ENCODE results near the gene AFAP1L1. TPM values are rescaled to one million over a fixed set of nuclear protein-coding genes. Genes with fewer than 3 reads are reported as not detected.
A peak's percentile ranks its signal among the peaks of the same experiment; 100 is the strongest.

Gene AFAP1L1
- total and polyA plus RNA-seq, 2 experiments from 2014 or later, result 1.2 to 2.3 TPM

- no peak overlapping the region for H3K4me2 ChIP-seq
These were observed 94.6 kb downstream of the AFAP1L1 start for GRCh38 chr5:149366169-149366729.

GRCh38 chr5:149367249-149367971, 95.8 kb downstream of the AFAP1L1 start:
- Histone ChIP-seq H2AFZ (no peak overlapping the region), H4K20me1 (ENCODE audit: insufficient read depth, poor library complexity, severe bottlenecking) (no peaks in the 10 kb centered on the region), H3K4me3 (no peak overlapping the region), H3K79me2 (no peaks in the 10 kb centered on the region), H3K36me3 (replicated peaks; ENCODE audit: insufficient read depth, low read depth) (no peaks in the 10 kb centered on the region), H3K4me2 (no peak overlapping the region), H3K27ac (no peak overlapping the region), H3K9me3 (ENCODE audit: low read depth) (no peaks in the 10 kb centered on the region), H3K4me1 (ENCODE audit: insufficient read depth) (no peaks in the 10 kb centered on the region), H3K27me3 (no peaks in the 10 kb centered on the region), H3K9me2 (replicated peaks; ENCODE audit: insufficient read depth) (no peaks in the 10 kb centered on the region)
- DNase-seq (ENCODE audit: low spot score), result peak; percentile 84
- WGBS (ENCODE audit: low lambda C conversion rate, missing lambda C conversion rate), result 41% methylated on average over 14 of the region's 14 CpGs
- peak; percentile 74 for TF ChIP-seq CTCF (IDR thresholded peaks at IDR 0.05; ENCODE audit: poor library complexity)
- TF ChIP-seq EZH2 (IDR thresholded peaks at IDR 0.05; ENCODE audit: borderline replicate concordance), result no peak

More at GRCh38 chr5:149366169-149366729, 94.6 kb downstream of the AFAP1L1 start:
- H4K20me1 ChIP-seq (ENCODE audit: insufficient read depth, poor library complexity, severe bottlenecking), result no peaks in the 10 kb centered on the region
- no peaks in the 10 kb centered on the region for H3K4me1 ChIP-seq (ENCODE audit: insufficient read depth)
- H3K79me2 ChIP-seq, result no peaks in the 10 kb centered on the region
- TF ChIP-seq EZH2 (IDR thresholded peaks at IDR 0.05; ENCODE audit: borderline replicate concordance) (no peak), CTCF (IDR thresholded peaks at IDR 0.05; ENCODE audit: poor library complexity) (no peak), EZH2phosphoT487 (IDR thresholded peaks at IDR 0.05; ENCODE audit: low read depth, severe bottlenecking, unreplicated experiment) (no peak)
- no peak overlapping the region for H3K4me3 ChIP-seq
- no peaks in the 10 kb centered on the region for H3K9me2 ChIP-seq (replicated peaks; ENCODE audit: insufficient read depth)
- H3K27me3 ChIP-seq, result no peaks in the 10 kb centered on the region
- no peaks in the 10 kb centered on the region for H3K9me3 ChIP-seq (ENCODE audit: low read depth)
- no peak overlapping the region for H3K27ac ChIP-seq
- 75% methylated on average over 1 of the region's 1 CpG for WGBS (ENCODE audit: low lambda C conversion rate, missing lambda C conversion rate)
- DNase-seq (ENCODE audit: low spot score), result no peak
- no peaks in the 10 kb centered on the region for H3K36me3 ChIP-seq (replicated peaks; ENCODE audit: insufficient read depth, low read depth)
- no peak overlapping the region for H2AFZ ChIP-seq

GRCh38 chr5:149367972-149368645, 96.5 kb downstream of the AFAP1L1 start:
- Histone ChIP-seq H3K9me2 (replicated peaks; ENCODE audit: insufficient read depth) (no peaks in the 10 kb centered on the region), H3K79me2 (no peaks in the 10 kb centered on the region)

More at GRCh38 chr5:149367972-149368645, 96.5 kb downstream of the AFAP1L1 start:
- Histone ChIP-seq H3K4me2 (no peak overlapping the region), H3K4me3 (no peak overlapping the region), H3K9me3 (ENCODE audit: low read depth) (no peaks in the 10 kb centered on the region), H3K36me3 (replicated peaks; ENCODE audit: insufficient read depth, low read depth) (no peaks in the 10 kb centered on the region), H2AFZ (no peak overlapping the region), H3K4me1 (ENCODE audit: insufficient read depth) (no peaks in the 10 kb centered on the region), H3K27ac (no peak overlapping the region), H4K20me1 (ENCODE audit: insufficient read depth, poor library complexity, severe bottlenecking) (no peaks in the 10 kb centered on the region), H3K27me3 (no peaks in the 10 kb centered on the region)
- no peak for DNase-seq (ENCODE audit: low spot score)
- 93% methylated on average over 22 of the region's 22 CpGs for whole genome bisulfite sequencing (ENCODE audit: low lambda C conversion rate, missing lambda C conversion rate)
- TF ChIP-seq CTCF (IDR thresholded peaks at IDR 0.05; ENCODE audit: poor library complexity) (no peak), EZH2 (IDR thresholded peaks at IDR 0.05; ENCODE audit: borderline replicate concordance) (no peak), EZH2phosphoT487 (IDR thresholded peaks at IDR 0.05; ENCODE audit: low read depth, severe bottlenecking, unreplicated experiment) (no peak)
